ENCODE results near the gene CAND2.
"Not testable (repeated sequence)": the region's sequence is repeated elsewhere in the genome, so short reads cannot be mapped to it uniquely, and the experiment has no call there.

The CAND2 gene

DNA sequence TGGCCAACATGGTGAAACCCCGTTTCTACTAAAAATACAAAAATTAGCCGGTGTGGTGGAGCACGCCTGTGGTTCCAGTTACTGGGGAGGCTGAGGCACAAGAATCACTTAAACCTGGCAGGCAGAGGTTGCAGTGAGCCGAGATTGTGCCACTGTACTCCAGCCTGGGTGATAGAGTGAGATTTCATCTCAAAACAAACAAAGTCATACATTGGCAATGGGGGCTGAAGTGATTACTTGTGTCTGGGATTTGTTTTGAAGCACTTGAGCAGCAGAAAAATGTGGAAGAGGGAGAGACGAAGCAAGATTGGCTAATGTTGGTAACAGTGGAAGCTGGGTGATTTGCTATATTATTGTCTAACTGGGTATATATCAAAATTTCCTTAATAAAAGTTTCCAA is 24.0 kb upstream of the CAND2 start:
- DNase-seq: no peak

DNA sequence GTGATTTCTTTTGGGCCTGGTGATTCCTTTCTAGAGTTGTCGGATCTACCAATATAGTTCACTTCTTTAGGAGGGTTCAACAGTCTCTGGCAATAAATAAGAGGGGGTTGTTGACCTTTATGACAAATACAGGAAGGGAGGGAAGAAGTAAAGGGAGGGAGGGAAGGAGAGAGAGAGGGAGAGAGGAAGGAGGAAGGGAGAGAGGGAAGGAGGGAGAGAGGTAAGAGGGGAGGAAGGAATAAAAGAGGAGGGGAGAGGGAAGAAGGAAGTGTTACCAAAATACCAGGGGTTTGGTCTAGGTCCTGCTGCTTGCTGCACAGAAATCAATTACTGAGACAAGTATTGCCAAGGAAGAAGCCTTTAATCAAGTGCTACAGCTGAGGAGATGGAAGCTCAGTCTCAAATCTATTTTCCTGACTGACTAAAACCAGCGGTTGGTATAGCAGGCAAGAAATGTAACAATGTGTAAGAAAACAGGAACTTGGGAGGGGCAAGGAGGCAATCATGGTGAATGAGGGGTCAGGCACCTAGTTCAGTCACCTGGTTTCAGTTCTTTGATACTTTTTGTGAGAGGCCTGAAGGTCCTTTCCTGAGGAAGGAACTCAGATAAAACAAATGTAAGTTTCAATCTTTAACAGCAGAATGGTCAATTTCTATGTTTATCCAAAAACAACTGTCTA is 23.3 kb upstream of the CAND2 start:
- no peak for DNase-seq

DNA sequence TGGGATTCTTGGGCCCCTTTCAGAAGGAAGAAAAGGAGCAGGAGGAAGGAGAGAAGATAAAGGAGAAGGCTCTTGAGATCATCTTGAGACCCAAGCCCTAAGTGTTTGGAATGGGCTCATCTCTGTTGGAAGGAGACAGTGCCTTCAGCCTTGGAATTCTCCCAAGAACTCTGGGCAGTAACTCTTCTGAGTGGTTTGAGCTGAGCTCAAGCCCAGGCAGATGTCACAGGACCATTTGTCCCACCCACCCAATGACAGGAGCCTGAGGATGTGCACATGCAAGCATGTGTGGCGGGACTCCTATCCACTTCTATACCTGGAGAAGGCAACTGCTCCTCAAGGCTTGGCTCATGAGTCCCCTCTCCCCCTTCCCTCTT is 22.8 kb upstream of the CAND2 start:
- DNase-seq: no peak

DNA sequence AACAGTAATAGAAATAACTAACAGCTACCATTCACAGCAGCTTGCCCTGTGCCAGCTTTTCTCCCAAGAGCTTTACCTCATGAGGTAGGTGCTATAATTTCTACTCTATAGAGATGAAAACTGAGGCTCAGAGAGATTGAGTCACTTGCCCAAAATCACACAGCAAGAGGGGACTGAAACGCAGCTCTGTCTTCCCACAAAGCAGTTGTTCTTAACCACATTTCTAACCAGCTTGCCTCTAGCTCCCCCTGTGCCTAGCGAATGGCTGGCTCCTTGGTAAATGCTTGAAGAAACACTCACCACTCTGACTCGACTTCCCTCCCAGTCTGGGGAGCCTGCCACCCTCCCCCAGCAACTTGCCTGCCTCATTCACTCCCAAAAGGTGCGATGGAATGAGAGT is 21.9 kb upstream of the CAND2 start:
- DNase-seq: no peak

DNA sequence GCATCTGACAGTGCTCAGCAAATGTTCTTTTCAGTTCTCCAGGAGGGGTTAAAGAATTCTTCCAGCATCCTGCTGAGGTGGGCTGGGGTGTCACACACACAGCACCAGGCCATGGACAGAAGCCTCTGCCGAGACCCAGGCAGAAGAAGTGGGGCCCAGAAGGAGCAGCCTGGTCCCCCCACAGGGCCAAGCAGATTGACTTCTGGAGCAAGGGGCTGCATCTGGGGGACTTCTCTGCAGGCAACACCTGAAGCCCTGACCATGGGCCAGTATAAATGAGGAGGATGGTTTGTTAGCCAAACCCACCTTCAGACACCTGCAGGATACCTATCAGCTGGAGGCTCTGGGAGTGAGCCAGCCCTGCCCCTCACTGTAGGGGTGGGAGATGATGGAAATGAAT is 21.3 kb upstream of the CAND2 start:
- DNase-seq: no peak

DNA sequence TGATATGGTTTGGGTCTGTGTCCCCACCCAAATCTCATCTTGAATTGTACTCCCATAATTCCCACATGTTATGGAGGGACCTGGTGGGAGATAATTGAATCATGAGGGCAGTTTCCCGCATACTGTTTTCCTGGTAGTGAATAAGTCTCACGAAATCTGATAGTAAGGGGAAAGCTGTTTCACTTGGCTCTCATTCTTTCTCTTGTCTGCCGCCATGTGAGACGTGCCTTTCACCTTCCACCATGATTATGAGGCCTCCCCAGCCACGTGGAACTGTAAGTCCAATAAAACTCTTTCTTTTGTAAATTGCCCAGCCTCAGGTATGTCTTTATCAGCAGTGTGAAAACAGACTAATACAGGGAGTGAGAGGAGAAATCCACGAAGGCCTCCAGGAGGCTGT is 20.5 kb upstream of the CAND2 start:
- DNase-seq: not testable (repeated sequence)

DNA sequence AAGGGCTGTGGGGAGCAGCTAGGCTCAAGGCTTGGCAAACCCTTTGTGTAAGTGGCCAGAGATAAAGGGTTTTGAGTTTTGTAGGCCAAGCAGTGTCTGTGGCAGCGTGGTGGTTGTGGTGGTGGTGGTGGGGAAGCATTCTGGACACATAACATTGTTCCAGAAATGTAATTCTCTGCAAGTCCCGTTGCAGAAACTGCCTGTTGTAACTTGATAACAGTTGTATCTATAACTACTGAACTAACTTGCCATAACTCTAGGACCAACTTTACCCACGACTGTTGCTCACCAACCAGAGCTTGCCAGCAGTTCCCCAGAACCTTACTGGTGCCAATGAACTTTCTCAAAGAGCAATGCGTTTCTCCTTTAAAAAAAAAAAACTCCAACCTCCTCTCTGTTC is 19.3 kb upstream of the CAND2 start:
- DNase-seq: no peak

DNA sequence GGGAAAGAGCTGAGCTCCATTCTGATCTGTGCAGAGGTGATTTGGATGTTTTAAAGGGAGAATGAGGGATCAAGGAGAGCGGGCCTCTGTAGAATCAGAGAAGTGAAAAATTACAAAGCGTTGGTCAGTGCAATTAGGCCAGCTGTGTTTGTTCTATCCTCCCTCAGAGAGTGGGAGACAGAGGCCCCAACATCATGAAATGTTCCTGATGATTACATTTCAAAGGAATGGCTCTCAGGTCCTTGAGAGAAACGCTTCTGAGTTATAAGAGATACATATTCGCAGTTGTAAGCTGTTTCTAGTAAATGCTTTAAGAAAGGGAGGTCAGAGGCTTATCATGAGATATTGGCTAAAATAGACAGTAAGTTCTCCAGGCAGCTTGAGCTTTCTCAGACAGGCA is 15.7 kb upstream of the CAND2 start:
- DNase-seq: no peak

DNA sequence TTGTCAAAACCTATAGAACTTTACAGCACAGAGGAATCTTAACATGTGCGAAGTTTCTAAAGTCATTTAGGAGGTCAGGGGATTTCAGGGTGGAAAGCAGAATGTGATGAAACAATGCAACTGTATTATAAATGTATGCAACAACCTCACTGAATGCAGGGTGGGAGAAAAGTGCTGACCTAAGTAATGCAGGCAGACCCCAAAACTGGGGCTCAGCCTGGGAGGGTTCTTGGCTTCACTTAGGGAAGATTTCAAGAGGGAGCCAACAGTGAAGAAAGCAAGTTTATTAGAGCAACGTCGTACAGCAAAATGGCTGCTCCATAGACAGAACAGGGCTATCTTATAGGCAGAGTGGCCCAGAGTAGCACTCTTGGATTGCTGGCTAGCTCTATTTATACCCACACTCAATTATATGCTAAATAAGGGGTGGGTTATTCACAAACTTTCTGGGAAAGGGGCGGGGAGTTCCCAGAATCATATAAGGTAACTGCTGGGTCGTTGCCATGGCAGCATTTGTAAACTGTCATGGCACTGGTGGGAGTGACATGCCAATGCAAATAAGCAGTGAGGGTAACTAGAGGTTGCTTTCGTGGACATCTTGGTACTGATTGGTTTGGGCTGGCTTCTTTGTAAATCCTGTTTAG is 14.2 kb upstream of the CAND2 start:
- DNase-seq: no peak

DNA sequence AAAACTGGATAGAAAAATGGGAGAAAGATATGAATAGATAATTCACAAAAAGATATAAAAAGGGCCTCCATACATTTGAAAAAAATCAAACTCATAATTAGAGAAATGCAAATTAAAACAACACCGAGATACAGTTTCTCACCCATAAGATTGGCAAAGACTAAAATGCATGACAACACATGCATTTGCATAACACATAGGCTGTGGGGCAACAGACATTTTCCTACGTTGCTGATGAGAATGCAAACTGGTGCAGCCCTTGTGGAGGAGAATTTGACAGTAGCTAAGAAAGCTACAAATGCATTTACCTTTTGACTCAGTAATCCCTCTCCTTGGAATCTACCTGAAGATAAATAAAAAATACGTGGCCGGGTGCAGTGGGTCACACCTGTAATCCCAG is 11.4 kb upstream of the CAND2 start:
- DNase-seq: no peak

DNA sequence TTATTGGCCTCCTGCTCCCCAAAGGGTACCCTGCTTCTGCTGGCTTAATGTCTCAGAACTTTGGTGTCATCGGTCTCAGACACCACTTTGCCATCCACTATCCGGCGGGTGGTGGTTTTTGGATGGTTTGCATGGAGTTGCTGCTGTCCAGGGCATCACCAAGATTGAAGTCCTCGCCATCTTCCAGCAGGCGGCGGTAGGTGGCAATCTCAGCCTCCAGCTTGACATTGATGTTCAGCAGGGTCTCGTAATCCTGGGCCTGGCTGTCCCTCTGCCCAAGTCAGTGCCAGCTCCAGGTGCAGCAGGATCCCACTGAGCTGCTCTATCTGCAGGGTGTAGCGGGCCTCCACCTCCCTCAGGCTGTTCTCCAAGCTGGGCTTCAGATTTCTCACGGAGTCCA is 9.1 kb upstream of the CAND2 start:
- DNase-seq: not testable (repeated sequence)

DNA sequence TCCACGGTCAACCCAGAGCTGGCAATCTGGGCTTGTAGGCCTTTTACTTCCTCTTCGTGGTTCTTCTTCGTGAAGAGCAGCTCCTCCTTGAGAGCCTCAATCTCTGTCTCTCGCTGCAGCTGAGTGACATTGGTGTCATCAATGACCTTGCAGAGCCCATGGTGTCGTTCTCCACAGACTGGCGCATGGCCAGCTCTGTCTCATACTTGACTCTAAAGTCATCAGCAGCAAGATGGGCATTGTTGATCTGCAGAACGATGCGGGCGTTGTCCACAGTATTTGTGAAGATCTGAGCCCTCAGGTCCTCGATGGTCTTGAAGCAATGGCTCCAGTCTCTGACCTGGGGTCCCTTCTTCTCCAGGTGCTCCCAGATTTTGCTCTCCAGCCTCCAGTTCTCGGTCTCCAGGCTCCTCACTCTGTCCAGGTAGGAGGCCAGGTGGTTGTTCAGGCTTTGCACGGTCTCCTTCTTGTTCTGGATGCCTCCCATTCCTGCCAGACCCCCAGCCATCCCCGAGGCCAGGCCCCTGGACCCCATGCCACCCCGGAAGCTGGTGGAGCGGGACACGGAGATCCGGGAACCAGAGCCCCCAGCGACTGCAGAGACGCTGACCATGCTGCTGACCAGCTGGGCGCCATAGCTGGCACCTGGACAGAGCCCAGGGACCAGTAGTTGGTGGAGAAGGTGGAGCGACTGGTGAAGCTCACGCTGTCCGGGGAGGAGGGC is 8.4 kb upstream of the CAND2 start:
- DNase-seq: not testable (repeated sequence)

DNA sequence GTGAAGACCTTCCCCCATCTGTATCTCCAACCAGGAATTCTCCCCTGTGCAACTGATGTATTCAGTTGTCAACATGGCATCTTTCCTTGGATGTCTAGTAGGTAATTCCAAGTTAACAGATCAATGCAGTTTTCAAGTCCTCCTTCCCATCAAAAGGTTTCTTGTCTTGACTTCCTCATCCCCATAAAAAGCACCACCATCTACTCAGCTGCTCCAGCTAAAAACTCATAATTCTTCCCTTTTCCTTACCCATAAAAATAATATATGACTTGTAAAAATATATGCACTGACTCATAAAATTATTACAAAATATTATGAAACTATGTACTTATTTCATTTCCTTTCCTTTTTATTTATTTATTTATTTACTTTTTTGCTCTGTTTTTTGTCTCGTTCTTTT is 5.0 kb upstream of the CAND2 start:
- DNase-seq: no peak

DNA sequence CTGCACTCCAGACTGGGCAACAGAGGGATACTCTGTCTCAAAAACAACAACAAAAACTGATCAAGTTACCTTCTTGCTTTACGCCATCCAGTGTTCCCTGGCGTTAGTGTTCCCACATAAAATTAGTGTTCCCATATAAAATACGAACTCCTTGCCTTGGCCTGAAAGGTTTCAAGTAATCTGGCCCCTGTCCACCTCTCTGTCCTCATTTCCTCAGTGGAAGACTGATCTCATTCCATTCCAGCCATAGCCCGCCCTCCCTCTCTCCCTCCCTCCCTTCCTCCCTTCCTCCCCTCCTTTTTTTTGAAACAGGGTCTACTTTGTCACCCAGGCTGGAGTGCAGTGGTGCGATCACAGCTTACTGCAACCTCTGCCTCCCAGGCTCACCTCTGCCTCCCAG is 2.8 kb upstream of the CAND2 start:
- DNase-seq: no peak

DNA sequence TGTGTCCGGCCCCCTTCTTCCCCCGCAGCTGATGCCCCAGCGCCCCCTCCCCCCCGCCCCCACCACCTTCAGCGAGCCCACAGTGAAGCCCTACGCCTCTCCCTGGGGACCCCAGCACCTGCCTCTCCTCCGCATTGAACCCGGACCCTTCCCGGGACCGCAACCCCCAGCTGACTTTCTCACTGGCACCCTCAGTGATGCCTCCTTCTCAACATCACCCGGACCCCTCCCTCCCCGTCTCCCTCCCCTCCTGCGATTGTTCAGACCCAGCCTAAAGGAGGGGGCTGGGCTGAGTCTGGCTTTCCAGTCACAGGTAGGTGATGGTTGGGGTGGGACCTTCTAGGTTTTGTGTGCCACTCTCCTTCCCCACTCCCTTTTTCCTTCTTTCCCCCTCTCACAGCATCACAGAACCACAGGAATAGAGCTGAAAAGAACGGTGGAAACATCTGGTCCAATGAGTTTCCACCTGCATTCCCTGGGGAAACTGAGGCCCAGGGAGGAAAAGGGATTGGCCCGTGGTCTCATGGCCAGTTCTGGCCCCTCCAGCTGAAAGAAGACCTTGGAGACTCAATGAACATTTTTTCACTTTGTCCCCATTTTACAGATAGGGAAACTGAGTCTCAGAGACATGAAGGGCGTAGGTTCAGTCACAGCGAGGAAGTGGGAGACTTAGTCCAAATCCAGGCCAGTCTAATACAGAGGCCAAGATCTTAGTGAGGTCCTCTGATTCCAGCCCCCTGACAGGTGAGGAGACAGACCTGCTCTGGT is 828 bp downstream of the CAND2 start:
- no peak for DNase-seq

DNA sequence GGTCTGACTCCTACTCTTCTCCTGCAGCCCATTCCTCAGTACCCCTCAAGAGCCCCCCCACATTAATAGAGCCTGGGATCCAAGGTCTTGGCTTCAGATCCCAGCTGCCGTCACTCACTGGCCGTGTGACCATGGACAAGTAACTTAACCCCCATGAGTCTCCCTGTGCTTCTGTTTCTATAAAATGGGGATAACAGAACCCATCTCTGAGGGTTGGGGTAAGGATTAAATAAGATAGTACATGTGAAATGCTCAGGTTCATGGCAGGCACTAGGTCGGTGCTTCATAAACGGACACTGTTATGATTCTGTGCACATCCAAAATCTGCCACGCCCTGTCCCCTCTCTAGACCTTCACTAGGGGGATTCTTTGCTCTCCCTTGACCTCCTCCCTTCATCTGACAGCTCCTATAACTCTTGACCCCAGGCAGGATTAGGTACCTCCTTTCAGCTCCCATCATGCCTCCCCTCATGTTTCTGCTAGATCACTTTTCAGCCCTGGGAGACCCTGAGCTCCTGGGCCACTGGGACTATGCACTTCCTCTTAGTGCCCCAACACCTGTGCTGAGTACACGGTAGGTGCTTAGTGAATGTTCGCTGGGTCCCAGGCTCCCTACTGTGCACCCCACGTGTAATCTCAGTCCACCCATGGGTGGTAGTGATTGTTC is 1.5 kb downstream of the CAND2 start:
- no peak for DNase-seq

DNA sequence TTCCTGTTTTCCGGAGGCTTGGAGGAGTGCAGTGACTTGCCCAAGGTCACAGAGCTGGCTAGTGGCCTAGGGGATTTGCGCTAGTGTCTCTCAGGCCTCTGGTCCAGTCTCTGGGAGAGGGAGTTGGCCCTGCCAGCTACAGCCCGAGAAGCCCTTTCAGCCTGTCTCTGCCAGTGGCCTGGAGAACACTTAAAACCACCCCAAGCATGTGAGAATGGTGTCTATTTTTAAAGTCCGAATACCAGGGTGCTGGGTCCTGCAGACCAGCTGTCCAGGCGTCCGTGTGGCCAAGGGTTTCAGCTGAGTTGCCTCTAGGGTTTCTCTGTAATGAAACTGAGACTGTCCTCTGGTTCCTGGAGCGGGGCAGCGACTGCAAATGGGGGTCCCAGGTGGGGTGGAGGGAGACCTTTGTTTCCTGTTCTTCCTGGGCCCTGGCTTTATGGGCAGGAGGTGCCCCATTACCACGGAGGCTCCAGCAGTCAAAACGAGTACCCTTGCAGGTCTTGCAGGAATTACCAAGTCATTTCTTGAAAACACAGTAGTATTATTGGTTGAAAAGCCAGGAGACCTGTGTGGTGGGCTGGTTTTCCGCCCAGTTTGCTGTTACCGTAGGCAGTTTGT is 2.2 kb downstream of the CAND2 start:
- no peak for DNase-seq

DNA sequence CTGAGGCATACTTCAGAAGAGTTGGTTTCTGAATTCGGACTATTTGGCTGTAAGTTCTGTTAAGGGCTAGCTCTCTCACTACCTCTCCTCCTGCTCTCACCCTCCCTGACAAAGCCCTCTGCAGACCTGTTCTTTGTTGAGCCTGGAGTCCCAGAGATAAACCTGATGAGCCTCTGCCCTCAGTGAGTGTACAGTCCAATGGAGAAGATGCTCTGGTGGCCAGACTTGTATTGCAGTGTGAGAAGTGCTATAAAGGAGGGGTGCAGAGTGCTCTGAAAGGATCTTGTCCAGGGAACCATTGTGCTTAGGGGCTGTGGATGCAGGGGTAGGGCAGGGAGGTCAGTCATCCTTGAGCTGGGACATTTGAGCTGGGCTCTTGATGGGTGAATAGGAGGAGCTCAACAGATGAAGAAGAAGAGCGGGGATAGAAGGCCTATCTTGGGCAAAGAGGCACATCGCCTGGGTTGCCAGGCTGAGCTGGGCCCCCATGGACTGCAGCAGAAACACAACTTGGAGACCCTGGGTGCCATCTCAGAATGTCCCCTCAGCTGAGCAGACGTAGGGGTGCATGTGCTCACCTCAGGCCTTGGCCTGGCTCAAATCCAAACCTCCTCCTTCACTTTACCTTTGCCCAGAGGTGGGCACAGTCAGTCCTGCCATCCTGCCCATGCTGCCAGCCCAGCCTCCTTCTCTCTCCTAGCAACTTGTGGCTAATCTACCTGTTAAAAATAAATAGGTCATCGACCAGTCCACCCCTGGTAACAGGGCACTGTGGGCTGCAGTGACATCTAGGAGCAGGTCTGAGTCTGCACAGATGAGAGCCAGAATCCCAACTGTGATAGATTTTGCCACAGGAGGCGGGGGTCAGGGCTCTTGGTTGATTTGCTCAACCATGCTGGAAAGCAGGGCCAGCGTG is 3.3 kb downstream of the CAND2 start:
- DNase-seq: no peak

DNA sequence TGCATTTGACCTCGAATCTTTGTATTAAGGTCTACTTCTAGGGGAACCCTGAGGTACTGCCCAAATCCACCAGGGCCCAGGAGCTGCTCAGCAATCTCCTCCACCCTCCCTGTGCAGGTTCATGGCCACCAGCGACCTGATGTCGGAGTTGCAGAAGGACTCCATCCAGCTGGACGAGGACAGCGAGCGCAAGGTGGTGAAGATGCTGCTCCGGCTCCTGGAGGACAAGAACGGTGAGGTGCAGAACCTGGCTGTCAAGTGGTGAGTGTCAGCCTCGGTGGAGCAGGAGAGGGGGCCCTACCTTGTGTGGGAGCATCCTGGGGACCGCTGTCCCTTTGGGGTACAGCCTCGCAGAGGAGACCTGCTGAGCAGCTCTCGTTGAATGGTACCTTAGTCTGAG is 6.9 kb downstream of the CAND2 start:
- DNase-seq: no peak

DNA sequence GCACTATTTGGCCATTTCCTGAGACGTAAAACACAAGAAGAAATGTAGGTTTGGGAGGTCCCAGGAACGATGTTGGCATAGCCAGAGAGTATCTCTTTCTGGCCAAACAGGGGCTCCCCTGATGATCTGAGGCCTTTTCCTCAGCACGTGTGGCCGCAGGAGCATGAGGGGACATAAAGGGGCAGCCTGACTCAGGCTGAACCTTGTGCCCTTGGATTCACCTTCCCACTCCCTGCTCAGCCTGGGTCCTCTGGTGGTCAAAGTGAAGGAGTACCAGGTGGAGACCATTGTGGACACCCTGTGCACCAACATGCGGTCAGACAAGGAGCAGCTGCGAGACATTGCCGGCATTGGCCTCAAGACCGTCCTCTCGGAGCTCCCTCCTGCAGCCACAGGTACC is 10.6 kb downstream of the CAND2 start:
- DNase-seq: no peak

DNA sequence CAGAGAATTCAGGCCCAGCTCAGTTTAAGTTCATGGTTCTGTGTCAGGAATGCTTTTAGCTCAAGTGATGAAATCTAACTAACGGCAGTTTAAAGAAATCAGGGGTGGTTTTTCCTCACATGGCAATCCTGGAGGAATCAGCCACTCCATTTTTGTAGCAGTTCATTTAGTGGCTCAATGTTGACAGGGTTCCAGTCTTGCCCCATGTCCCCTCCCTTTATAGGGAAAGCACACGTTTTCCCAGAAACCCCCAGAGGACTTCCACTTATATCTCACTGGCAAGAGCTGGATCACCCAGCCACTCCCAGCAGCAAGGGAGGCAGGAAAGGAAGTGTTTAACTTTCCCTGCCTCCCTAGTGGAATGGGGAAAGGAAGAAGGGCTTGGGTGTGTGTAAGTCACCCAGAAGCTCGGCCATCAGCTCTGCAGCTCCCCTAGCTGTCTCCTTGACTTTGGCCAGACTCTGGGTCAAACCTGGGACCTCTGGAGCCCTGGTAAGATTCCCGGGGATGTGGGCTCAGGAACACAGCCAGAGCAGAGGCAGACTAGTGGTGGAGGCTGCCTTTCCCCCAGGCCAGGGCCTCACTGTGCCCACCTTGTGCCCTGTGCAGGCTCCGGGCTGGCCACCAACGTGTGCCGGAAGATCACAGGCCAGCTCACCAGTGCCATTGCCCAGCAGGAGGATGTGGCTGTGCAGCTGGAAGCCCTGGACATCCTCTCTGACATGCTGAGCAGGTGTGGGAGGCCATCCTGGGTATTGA is 11.3 kb downstream of the CAND2 start:
- no peak for DNase-seq
